GF-D8 (cell line): ENCODE results near the gene MARVELD2.

Source experiments
- DNase-seq: peaks from one replicate; lab custom pipeline; 2025; lab: John Stamatoyannopoulos, UW

MARVELD2 gene

GRCh38 chr5:69492923-69493395 lies 78.0 kb downstream of the MARVELD2 start:
- DNase-seq, result no peak

GRCh38 chr5:69493396-69494133 lies 78.6 kb downstream of the MARVELD2 start:
- no peak for DNase-seq
